ENCODE measurements around the gene SCUBE1. TPM values are rescaled to one million over a fixed set of nuclear protein-coding genes. Genes with fewer than 3 reads are reported as not detected.

SCUBE1 gene
- total and polyA plus RNA-seq, 2 experiments from 2014 or later = not detected

DNA sequence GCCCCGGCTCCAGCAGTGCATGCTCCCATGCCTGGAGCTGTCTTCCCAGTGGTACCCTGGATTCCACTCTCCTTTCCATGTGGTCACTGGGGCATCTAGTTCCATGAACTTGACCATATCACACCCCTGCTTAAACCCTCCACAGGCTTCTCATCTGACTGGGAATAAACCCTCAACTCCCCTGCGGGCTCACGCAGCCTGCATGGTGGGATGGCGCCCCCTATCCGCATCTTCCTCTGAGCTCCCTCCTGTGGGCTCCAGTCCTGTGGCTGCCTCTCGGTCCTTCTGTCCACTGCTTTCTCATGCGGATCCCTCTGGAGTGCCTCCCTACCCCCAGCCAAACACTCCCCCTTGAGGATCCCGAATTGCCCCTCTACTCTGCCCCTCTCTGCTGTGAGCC lies 114.8 kb downstream of the SCUBE1 start:
- DNase-seq = peak; percentile 15
- Histone ChIP-seq H3K9me3 (ENCODE audit: low read depth) (no peaks in the 10 kb centered on the region), H3F3A (ENCODE audit: insufficient read depth) (no peaks in the 10 kb centered on the region), H3K9me2 (ENCODE audit: insufficient read depth) (no peaks in the 10 kb centered on the region), H3K27ac (no peak overlapping the region), H4K20me1 (ENCODE audit: insufficient read depth) (no peaks in the 10 kb centered on the region), H3K79me2 (ENCODE audit: insufficient read depth) (no peaks in the 10 kb centered on the region), H3K4me1 (ENCODE audit: insufficient read depth) (no peaks in the 10 kb centered on the region), H3K36me3 (ENCODE audit: low read depth) (no peaks in the 10 kb centered on the region), H2AFZ (no peak overlapping the region), H3K4me3 (no peak overlapping the region), H3K4me2 (ENCODE audit: unreplicated experiment) (no peak overlapping the region), H3K9ac (no peak overlapping the region), H3K27me3 (replicated peaks; ENCODE audit: insufficient read depth) (peaks cover 18% of the 10 kb centered on the region; the same call in 1 of the 2 replicates)
- in situ Hi-C loops (cut with MboI) = no loop called here
- 71 to 75% methylated on average over 8 of the region's 8 CpGs for WGBS, 2 experiments (ENCODE audit: low coverage in 1 of 2, low lambda C conversion rate in 2 of 2, missing lambda C conversion rate in 2 of 2)
- no peak for TF ChIP-seq EZH2 (IDR thresholded peaks at IDR 0.05; ENCODE audit: insufficient read depth, poor library complexity, severe bottlenecking)
- TF ChIP-seq EZH2phosphoT487 (IDR thresholded peaks at IDR 0.05; ENCODE audit: insufficient read depth, low read depth) = no peak

DNA sequence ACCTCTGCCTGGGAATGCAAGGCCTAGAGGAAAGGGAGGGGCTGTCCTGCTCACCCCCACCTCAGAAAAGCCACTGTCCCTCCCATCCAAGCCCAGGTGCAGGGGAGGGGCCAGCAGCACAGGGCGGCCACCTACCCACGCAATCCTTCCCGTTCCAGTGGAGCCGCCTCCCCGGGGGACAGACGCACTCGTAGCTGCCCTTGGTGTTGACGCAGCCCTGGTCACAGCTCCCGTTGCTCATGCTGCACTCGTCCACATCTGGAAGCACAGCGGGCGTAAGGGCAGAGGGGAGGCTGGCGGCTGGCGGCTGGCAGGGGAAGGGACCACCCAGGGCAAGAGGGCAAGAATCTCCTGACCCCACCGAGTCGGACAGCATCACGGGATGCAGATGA lies 115.9 kb downstream of the SCUBE1 start:
- no peak overlapping the region for H3K9ac ChIP-seq
- no peak for DNase-seq
- no peaks in the 10 kb centered on the region for H3K9me2 ChIP-seq (ENCODE audit: insufficient read depth)
- no peaks in the 10 kb centered on the region for H3F3A ChIP-seq (ENCODE audit: insufficient read depth)
- no peaks in the 10 kb centered on the region for H3K4me1 ChIP-seq (ENCODE audit: insufficient read depth)
- H3K9me3 ChIP-seq (ENCODE audit: low read depth) = no peaks in the 10 kb centered on the region
- 27 to 28% methylated on average over 17 of the region's 17 CpGs for whole genome bisulfite sequencing, 2 experiments (ENCODE audit: low coverage in 1 of 2, low lambda C conversion rate in 2 of 2, missing lambda C conversion rate in 2 of 2)
- no peaks in the 10 kb centered on the region for H4K20me1 ChIP-seq (ENCODE audit: insufficient read depth)
- no peak overlapping the region for H3K27ac ChIP-seq
- in situ Hi-C loops (cut with MboI) = no loop called here
- H3K4me3 ChIP-seq = no peak overlapping the region
- no peaks in the 10 kb centered on the region for H3K79me2 ChIP-seq (ENCODE audit: insufficient read depth)
- H3K4me2 ChIP-seq (ENCODE audit: unreplicated experiment) = no peak overlapping the region
- peaks cover 18% of the 10 kb centered on the region; the same call in 1 of the 2 replicates for H3K27me3 ChIP-seq (replicated peaks; ENCODE audit: insufficient read depth)
- TF ChIP-seq EZH2 (IDR thresholded peaks at IDR 0.05; ENCODE audit: insufficient read depth, poor library complexity, severe bottlenecking) (no peak), EZH2phosphoT487 (IDR thresholded peaks at IDR 0.05; ENCODE audit: insufficient read depth, low read depth) (no peak)
- no peak overlapping the region for H2AFZ ChIP-seq
- no peaks in the 10 kb centered on the region for H3K36me3 ChIP-seq (ENCODE audit: low read depth)

DNA sequence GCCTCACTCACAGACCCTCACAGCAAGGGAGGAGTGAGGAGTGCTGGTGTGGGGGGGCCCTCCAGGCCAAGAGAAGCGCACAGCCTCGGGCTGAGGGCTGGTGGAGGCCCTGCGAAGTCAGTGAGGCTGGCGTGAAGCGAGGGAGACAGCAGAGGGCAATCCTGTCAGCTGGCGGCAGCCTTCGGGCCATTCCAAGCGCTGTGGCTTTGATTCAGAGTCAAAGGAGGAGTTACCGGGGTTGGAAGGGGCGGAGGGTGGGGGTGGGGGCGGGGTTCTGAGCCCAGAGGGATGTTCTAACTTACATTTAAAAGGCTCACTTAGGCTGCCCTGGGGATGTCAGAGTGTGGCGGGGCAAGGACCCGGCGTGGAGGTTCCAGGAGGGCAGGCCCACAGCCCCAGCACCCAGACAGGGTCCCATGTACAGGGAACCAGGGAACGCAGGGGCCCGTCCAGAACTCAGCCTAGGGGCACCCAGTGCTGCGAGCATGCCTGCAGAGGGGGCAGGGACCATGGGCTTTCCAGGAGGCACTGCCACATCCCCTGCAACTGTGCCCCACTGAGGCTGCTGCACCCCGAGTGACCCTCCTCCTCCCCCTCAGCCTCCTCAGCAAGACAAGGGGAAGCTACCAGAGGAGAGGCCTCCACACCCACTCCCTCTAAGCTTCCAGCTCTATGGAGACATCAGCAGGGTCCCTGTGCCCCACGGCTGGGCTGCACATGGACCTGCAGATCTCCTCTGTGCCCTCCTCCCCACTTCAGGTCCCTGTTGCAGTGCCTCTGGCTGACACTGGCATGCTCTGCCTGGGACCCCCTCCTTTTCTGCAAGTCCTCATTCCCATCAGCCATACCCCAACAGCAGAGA lies 116.6 kb downstream of the SCUBE1 start:
- Histone ChIP-seq H3K4me2 (ENCODE audit: unreplicated experiment) (no peak overlapping the region), H3K79me2 (ENCODE audit: insufficient read depth) (no peaks in the 10 kb centered on the region), H3K27ac (no peak overlapping the region), H3F3A (ENCODE audit: insufficient read depth) (no peaks in the 10 kb centered on the region), H3K36me3 (ENCODE audit: low read depth) (no peaks in the 10 kb centered on the region), H4K20me1 (ENCODE audit: insufficient read depth) (no peaks in the 10 kb centered on the region), H3K4me3 (no peak overlapping the region), H3K27me3 (replicated peaks; ENCODE audit: insufficient read depth) (peaks cover 18% of the 10 kb centered on the region; the same call in 1 of the 2 replicates), H3K9me3 (ENCODE audit: low read depth) (no peaks in the 10 kb centered on the region), H2AFZ (no peak overlapping the region), H3K9me2 (ENCODE audit: insufficient read depth) (no peaks in the 10 kb centered on the region), H3K4me1 (ENCODE audit: insufficient read depth) (no peaks in the 10 kb centered on the region), H3K9ac (no peak overlapping the region)
- TF ChIP-seq EZH2 (IDR thresholded peaks at IDR 0.05; ENCODE audit: insufficient read depth, poor library complexity, severe bottlenecking) = no peak
- no peak for TF ChIP-seq EZH2phosphoT487 (IDR thresholded peaks at IDR 0.05; ENCODE audit: insufficient read depth, low read depth)
- in situ Hi-C loops (cut with MboI) = no loop called here
- WGBS, 2 experiments (ENCODE audit: low coverage in 1 of 2, low lambda C conversion rate in 2 of 2, missing lambda C conversion rate in 2 of 2) = 15 to 23% methylated on average over 13 to 15 of the region's 19 CpGs
- peak; percentile 50 for DNase-seq

DNA sequence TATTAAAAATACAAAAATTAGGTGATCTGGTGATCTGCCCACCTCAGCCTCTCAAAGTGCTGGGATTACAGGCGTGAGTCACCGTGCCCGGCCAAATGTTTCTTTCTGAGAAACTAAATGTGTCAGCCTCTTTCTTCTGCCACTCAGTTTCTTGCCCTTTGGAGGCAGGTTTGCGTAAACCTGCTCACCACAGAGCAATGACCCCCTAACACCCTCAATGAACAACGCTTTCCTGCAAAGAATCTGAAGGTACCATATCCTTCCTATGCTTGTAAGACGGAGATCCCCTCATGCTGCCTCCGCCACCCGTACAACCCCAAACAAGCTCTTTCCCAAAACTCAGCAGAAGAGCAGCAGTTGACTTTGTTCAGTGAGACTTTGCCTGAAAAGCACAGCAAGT lies 117.6 kb downstream of the SCUBE1 start:
- Histone ChIP-seq H2AFZ (no peak overlapping the region), H3K9me2 (ENCODE audit: insufficient read depth) (no peaks in the 10 kb centered on the region), H3K4me1 (ENCODE audit: insufficient read depth) (no peaks in the 10 kb centered on the region), H3K4me3 (no peak overlapping the region), H3F3A (ENCODE audit: insufficient read depth) (no peaks in the 10 kb centered on the region), H3K9ac (no peak overlapping the region), H4K20me1 (ENCODE audit: insufficient read depth) (no peaks in the 10 kb centered on the region), H3K27ac (no peak overlapping the region), H3K9me3 (ENCODE audit: low read depth) (no peaks in the 10 kb centered on the region), H3K79me2 (ENCODE audit: insufficient read depth) (no peaks in the 10 kb centered on the region), H3K36me3 (ENCODE audit: low read depth) (no peaks in the 10 kb centered on the region), H3K27me3 (replicated peaks; ENCODE audit: insufficient read depth) (peaks cover 18% of the 10 kb centered on the region; the same call in 1 of the 2 replicates), H3K4me2 (ENCODE audit: unreplicated experiment) (no peak overlapping the region)
- in situ Hi-C loops (cut with MboI) = no loop called here
- no peak for DNase-seq
- WGBS, 2 experiments (ENCODE audit: low coverage in 1 of 2, low lambda C conversion rate in 2 of 2, missing lambda C conversion rate in 2 of 2) = 82 to 88% methylated on average over 8 of the region's 8 CpGs
- TF ChIP-seq EZH2 (IDR thresholded peaks at IDR 0.05; ENCODE audit: insufficient read depth, poor library complexity, severe bottlenecking) = no peak
- no peak for TF ChIP-seq EZH2phosphoT487 (IDR thresholded peaks at IDR 0.05; ENCODE audit: insufficient read depth, low read depth)

Measured in GM23248 (cell line).